Measurements from ENCODE around the gene LUZP1. TPM values are rescaled to one million over a fixed set of nuclear protein-coding genes. Genes with fewer than 3 reads are reported as not detected.

The LUZP1 gene
- total RNA-seq, 1 donor from 2014 or later = 9.9 TPM

DNA sequence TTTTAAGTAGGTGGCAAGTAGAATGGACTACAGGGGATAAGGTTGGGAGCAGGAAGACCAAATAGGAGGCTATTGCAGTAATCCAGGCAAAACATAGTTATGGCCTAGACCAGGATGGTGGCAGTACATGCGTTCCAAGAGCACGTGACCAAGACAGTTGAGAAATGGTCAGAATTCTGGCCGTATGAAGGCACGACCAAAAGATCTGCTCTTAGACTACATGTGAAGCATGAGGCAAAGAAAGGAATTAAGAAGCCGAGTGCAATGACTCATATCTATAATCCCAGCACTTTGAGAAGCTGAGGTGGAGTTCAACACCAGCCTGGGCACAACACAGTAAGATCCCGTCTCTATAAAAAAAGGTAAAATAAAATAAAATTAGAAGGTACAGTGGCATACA, 71.3 kb downstream of the LUZP1 start:
- H3K9ac ChIP-seq (ENCODE audit: low read depth in 1 of 3, low read length in 3 of 3) = no peak overlapping the region
- peaks cover 15 to 27% (median 15%) of the 10 kb centered on the region in 3 donors for H3K4me1 ChIP-seq (ENCODE audit: control insufficient read depth in 3 of 3, insufficient read depth in 3 of 3, low read length in 3 of 3)
- H3K4me3 ChIP-seq (ENCODE audit: low read length in 3 of 3) = no peak overlapping the region
- peaks cover 0 to 15% (median 3%) of the 10 kb centered on the region in 3 donors for H3K36me3 ChIP-seq (ENCODE audit: control insufficient read depth in 3 of 3, insufficient read depth in 3 of 3, low read length in 3 of 3)
- no peaks in the 10 kb centered on the region for H3K27me3 ChIP-seq (ENCODE audit: control insufficient read depth in 3 of 3, insufficient read depth in 3 of 3, low read length in 3 of 3)
- H3K27ac ChIP-seq (ENCODE audit: low read depth, low read length) = no peak overlapping the region
- H3K9me3 ChIP-seq (ENCODE audit: control insufficient read depth in 3 of 3, low read length in 3 of 3) = no peaks in the 10 kb centered on the region

DNA sequence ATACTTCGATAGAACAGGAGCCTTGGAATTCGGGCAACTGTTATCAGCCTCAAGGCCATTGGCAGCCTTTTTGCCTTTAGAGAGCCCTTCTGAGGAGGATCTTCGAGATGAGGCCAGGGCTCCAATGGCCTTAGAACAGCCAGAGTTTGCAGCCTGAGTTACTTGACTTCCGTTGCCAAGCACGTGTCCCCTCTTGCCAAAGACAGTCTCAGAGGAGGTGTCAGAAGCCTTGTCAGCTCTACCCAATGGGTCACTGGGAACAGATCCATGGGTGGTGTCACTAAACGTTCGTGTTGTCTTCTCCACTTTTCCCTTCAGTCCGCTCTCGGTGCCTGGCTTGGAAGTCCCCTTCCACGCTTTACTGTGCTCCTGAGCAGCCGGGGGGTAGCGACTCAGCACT, 76.2 kb downstream of the LUZP1 start:
- Histone ChIP-seq H3K9me3 (ENCODE audit: control insufficient read depth in 3 of 3, low read length in 3 of 3) (no peaks in the 10 kb centered on the region), H3K27ac (ENCODE audit: low read depth, low read length) (no peak overlapping the region), H3K4me1 (ENCODE audit: control insufficient read depth in 3 of 3, insufficient read depth in 3 of 3, low read length in 3 of 3) (no peaks in the 10 kb centered on the region), H3K36me3 (ENCODE audit: control insufficient read depth in 3 of 3, insufficient read depth in 3 of 3, low read length in 3 of 3) (peaks cover 9 to 36% (median 19%) of the 10 kb centered on the region in 3 donors), H3K4me3 (ENCODE audit: low read length in 3 of 3) (no peak overlapping the region), H3K9ac (ENCODE audit: low read depth in 1 of 3, low read length in 3 of 3) (no peak overlapping the region), H3K27me3 (ENCODE audit: control insufficient read depth in 3 of 3, insufficient read depth in 3 of 3, low read length in 3 of 3) (no peaks in the 10 kb centered on the region)

DNA sequence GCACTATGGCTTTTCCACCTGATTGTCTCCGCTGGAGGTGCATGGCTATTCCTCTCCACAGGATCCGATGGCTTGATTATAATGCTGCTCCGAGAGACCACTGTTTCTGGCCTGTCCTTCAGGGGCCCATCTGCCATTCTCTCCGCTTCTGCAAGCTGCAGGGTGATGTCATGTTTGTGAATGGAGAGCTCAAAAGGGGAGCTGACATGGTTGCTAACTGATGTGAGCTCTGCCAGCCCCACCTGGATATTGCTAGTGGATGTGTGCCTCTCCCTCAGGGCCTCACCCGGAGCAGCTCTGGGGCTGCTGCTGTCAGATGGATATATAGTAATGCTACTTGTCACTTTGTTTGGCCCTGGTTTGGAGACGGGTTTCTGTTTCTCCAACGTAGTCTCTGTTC, 77.1 kb downstream of the LUZP1 start:
- peaks cover 11 to 39% (median 19%) of the 10 kb centered on the region in 3 donors for H3K36me3 ChIP-seq (ENCODE audit: control insufficient read depth in 3 of 3, insufficient read depth in 3 of 3, low read length in 3 of 3)
- no peaks in the 10 kb centered on the region for H3K4me1 ChIP-seq (ENCODE audit: control insufficient read depth in 3 of 3, insufficient read depth in 3 of 3, low read length in 3 of 3)
- no peak overlapping the region for H3K27ac ChIP-seq (ENCODE audit: low read depth, low read length)
- H3K9me3 ChIP-seq (ENCODE audit: control insufficient read depth in 3 of 3, low read length in 3 of 3) = no peaks in the 10 kb centered on the region
- H3K4me3 ChIP-seq (ENCODE audit: low read length in 3 of 3) = no peak overlapping the region
- no peak overlapping the region for H3K9ac ChIP-seq (ENCODE audit: low read depth in 1 of 3, low read length in 3 of 3)
- no peaks in the 10 kb centered on the region for H3K27me3 ChIP-seq (ENCODE audit: control insufficient read depth in 3 of 3, insufficient read depth in 3 of 3, low read length in 3 of 3)

DNA sequence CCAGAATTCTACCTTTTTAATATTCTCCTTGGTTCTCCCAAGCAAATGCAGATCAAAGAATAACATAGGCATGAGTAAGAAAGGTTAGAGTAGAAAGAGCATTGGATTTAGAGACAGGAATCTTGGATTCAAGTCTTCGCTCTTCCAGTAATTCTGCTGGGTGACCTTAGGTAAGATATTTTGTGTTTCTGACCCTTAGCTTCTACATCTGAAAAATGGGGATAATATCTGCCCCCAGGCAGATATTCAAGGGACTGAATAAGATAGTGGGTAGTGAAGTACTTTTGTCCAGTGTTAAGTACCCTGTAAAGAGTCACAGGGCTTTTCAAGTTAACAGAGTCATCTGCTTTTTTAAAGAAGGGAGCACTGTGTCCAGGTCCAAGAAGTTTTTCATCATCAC, 78.6 kb downstream of the LUZP1 start:
- Histone ChIP-seq H3K36me3 (ENCODE audit: control insufficient read depth in 3 of 3, insufficient read depth in 3 of 3, low read length in 3 of 3) (peaks cover 18 to 53% (median 21%) of the 10 kb centered on the region in 3 donors), H3K27me3 (ENCODE audit: control insufficient read depth in 3 of 3, insufficient read depth in 3 of 3, low read length in 3 of 3) (no peaks in the 10 kb centered on the region), H3K4me3 (ENCODE audit: low read length in 3 of 3) (no peak overlapping the region)

DNA sequence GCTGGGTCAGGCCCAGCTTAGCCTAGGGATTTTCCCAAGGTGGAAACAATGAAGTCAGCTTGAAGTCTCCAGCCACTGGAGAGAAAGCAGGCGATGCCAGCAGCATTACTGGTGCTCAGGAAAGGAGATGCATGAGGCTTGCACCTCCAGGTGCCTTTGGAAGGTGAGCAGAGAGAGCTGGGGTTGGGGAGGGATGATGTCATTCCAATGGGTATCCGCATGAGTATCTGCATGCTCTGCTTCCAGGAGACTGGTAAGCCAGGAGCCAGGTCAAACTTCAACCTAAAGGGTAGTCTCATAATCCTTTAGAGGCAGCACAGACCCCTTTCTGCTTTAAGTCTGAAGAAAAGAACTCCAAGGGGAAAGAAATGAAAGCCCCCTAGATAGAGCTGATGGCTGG, 80.6 kb downstream of the LUZP1 start:
- Histone ChIP-seq H3K4me3 (ENCODE audit: low read length in 3 of 3) (no peak overlapping the region), H3K4me1 (ENCODE audit: control insufficient read depth in 3 of 3, insufficient read depth in 3 of 3, low read length in 3 of 3) (no peaks in the 10 kb centered on the region), H3K9ac (ENCODE audit: low read depth in 1 of 3, low read length in 3 of 3) (no peak overlapping the region), H3K36me3 (ENCODE audit: control insufficient read depth in 3 of 3, insufficient read depth in 3 of 3, low read length in 3 of 3) (peaks cover 29 to 61% (median 37%) of the 10 kb centered on the region in 3 donors), H3K27me3 (ENCODE audit: control insufficient read depth in 3 of 3, insufficient read depth in 3 of 3, low read length in 3 of 3) (no peaks in the 10 kb centered on the region), H3K27ac (ENCODE audit: low read depth, low read length) (no peak overlapping the region), H3K9me3 (ENCODE audit: control insufficient read depth in 3 of 3, low read length in 3 of 3) (no peaks in the 10 kb centered on the region)

More for the DNA sequence above, 78.6 kb downstream of the LUZP1 start:
- H3K4me1 ChIP-seq (ENCODE audit: control insufficient read depth in 3 of 3, insufficient read depth in 3 of 3, low read length in 3 of 3) = no peaks in the 10 kb centered on the region
- no peak overlapping the region for H3K9ac ChIP-seq (ENCODE audit: low read depth in 1 of 3, low read length in 3 of 3)
- H3K9me3 ChIP-seq (ENCODE audit: control insufficient read depth in 3 of 3, low read length in 3 of 3) = no peaks in the 10 kb centered on the region
- no peak overlapping the region for H3K27ac ChIP-seq (ENCODE audit: low read depth, low read length)

DNA sequence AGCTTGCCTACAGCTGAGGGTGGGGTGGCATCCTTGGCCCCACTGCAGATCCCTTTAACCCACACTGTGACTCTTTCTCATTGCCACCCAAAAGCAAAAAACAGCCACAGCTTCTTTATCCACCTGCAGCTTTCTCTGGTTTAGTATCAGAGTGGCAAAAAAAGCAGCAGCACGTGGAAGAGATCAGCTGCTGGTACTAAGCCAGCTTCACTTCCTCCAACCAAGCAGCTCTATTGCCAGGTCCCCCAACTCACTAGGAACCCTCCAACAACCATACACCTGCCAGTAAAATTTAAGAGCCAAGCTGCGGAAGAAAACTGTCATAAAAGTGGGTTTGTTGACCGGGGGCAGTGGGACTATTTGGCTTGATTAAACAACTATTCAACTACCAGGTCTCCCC, 83.0 kb downstream of the LUZP1 start:
- Histone ChIP-seq H3K9ac (ENCODE audit: low read depth in 1 of 3, low read length in 3 of 3) (no peak overlapping the region), H3K27me3 (ENCODE audit: control insufficient read depth in 3 of 3, insufficient read depth in 3 of 3, low read length in 3 of 3) (no peaks in the 10 kb centered on the region), H3K9me3 (ENCODE audit: control insufficient read depth in 3 of 3, low read length in 3 of 3) (no peaks in the 10 kb centered on the region), H3K27ac (ENCODE audit: low read depth, low read length) (no peak overlapping the region), H3K36me3 (ENCODE audit: control insufficient read depth in 3 of 3, insufficient read depth in 3 of 3, low read length in 3 of 3) (peaks cover 42 to 62% (median 55%) of the 10 kb centered on the region in 3 donors), H3K4me1 (ENCODE audit: control insufficient read depth in 3 of 3, insufficient read depth in 3 of 3, low read length in 3 of 3) (no peaks in the 10 kb centered on the region), H3K4me3 (ENCODE audit: low read length in 3 of 3) (no peak overlapping the region)

DNA sequence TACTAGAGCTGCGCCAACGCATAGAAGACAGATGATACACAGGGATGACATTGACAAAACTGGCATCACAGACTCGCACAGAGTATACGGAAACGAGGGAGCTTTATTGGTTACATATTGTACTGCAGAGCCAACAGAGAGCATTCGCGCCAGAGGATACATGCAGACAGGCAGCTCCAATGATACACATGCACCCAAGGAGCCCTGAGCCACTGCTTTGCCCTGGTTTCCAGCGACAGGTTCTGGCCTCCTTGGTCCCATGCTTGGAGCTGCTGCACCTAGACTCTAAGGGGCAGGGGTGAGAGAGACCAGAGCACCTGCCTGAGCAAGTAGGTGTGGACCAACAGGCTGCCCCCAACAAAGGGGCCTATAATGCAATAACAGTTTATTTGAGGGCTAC, 83.8 kb downstream of the LUZP1 start:
- Histone ChIP-seq H3K9ac (ENCODE audit: low read depth in 1 of 3, low read length in 3 of 3) (no peak overlapping the region), H3K27ac (ENCODE audit: low read depth, low read length) (no peak overlapping the region), H3K36me3 (ENCODE audit: control insufficient read depth in 3 of 3, insufficient read depth in 3 of 3, low read length in 3 of 3) (peaks cover 49 to 70% (median 63%) of the 10 kb centered on the region in 3 donors), H3K4me3 (ENCODE audit: low read length in 3 of 3) (no peak overlapping the region), H3K27me3 (ENCODE audit: control insufficient read depth in 3 of 3, insufficient read depth in 3 of 3, low read length in 3 of 3) (no peaks in the 10 kb centered on the region), H3K9me3 (ENCODE audit: control insufficient read depth in 3 of 3, low read length in 3 of 3) (no peaks in the 10 kb centered on the region), H3K4me1 (ENCODE audit: control insufficient read depth in 3 of 3, insufficient read depth in 3 of 3, low read length in 3 of 3) (no peaks in the 10 kb centered on the region)

DNA sequence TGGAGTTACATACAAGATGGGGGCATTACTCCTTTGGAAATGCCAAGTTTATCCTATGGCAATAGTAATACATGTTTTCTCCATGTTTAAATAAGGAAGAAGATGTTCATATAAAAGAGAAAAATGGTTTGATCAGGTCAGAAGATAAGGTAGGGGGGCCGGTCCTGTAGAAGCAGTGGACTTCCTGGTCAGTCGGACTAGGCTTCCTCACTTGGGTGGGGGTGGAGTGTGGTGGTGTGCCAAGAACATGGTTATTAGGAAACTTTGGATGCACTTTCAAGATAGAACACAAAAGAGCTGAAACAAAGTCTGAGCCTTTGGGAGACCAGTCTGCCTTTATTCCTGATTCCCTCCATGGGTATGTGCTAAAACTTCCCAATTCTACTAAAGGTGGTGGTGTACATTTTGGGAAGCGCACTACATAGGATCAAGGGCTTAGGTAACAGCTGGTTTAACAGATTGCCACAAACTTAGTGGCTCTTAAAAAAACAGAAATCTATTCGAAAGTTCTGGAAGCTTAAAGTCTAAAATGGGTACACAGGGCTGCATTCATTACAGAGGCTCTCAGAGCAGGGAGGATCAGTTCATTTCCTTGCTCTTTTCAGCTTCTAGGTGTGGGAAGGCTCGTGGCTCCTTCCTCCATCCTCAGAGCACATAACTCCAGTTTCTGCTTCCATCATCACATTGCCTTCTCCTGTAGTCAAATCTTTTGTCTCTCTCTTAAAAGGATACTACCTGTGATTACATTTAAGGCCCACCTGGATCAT, 84.8 kb downstream of the LUZP1 start:
- Histone ChIP-seq H3K36me3 (ENCODE audit: control insufficient read depth in 3 of 3, insufficient read depth in 3 of 3, low read length in 3 of 3) (peaks cover 53 to 80% (median 68%) of the 10 kb centered on the region in 3 donors), H3K27me3 (ENCODE audit: control insufficient read depth in 3 of 3, insufficient read depth in 3 of 3, low read length in 3 of 3) (no peaks in the 10 kb centered on the region), H3K27ac (ENCODE audit: low read depth, low read length) (no peak overlapping the region)

DNA sequence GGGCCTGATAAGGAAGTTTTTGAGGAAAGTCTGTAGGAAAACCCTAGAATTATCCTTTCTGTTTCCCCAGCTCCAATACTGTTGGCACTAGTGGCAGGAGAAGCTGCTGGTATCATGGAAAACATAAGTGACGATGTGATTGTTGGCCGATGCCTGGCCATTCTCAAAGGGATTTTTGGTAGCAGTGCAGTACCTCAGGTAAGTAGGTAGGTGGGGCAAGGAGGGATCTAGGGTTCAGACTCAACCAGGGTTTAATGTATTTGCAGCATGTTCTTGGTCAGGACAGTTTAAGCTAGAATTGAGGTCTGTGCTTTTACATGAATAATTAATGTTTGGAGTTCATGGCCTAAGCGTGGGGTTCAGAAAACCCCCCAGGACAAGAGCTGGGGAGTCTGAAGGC, 87.3 kb downstream of the LUZP1 start:
- Histone ChIP-seq H3K9ac (ENCODE audit: low read depth in 1 of 3, low read length in 3 of 3) (no peak overlapping the region), H3K4me1 (ENCODE audit: control insufficient read depth in 3 of 3, insufficient read depth in 3 of 3, low read length in 3 of 3) (no peaks in the 10 kb centered on the region), H3K36me3 (ENCODE audit: control insufficient read depth in 3 of 3, insufficient read depth in 3 of 3, low read length in 3 of 3) (peaks cover 54 to 83% (median 75%) of the 10 kb centered on the region in 3 donors), H3K27me3 (ENCODE audit: control insufficient read depth in 3 of 3, insufficient read depth in 3 of 3, low read length in 3 of 3) (no peaks in the 10 kb centered on the region), H3K4me3 (ENCODE audit: low read length in 3 of 3) (no peak overlapping the region), H3K9me3 (ENCODE audit: control insufficient read depth in 3 of 3, low read length in 3 of 3) (no peaks in the 10 kb centered on the region), H3K27ac (ENCODE audit: low read depth, low read length) (no peak overlapping the region)

More for the DNA sequence above, 84.8 kb downstream of the LUZP1 start:
- H3K9me3 ChIP-seq (ENCODE audit: control insufficient read depth in 3 of 3, low read length in 3 of 3) = no peaks in the 10 kb centered on the region
- no peaks in the 10 kb centered on the region for H3K4me1 ChIP-seq (ENCODE audit: control insufficient read depth in 3 of 3, insufficient read depth in 3 of 3, low read length in 3 of 3)
- no peak overlapping the region for H3K9ac ChIP-seq (ENCODE audit: low read depth in 1 of 3, low read length in 3 of 3)
- no peak overlapping the region for H3K4me3 ChIP-seq (ENCODE audit: low read length in 3 of 3)

DNA sequence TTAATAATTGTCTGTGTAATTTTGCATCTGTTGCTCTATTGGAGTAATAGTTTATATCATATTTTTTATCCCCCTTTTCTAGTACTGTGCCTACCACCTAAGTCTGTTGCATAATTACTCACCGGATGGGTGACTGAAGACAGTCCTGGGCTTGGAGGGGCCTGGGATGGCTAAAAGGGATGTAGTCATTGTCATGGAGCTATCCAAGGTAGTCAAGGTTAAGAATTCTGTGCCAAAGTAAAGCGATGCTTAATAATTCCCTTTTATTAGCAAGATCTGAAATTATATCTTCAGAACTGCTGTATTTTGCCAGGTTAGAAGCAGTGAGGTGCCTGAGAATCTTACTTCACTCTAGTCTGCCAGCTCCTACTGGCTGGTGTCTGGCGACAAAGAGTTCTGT, 87.8 kb downstream of the LUZP1 start:
- Histone ChIP-seq H3K27ac (ENCODE audit: low read depth, low read length) (no peak overlapping the region), H3K36me3 (ENCODE audit: control insufficient read depth in 3 of 3, insufficient read depth in 3 of 3, low read length in 3 of 3) (peaks cover 54 to 78% (median 70%) of the 10 kb centered on the region in 3 donors), H3K4me3 (ENCODE audit: low read length in 3 of 3) (no peak overlapping the region), H3K9ac (ENCODE audit: low read depth in 1 of 3, low read length in 3 of 3) (no peak overlapping the region), H3K4me1 (ENCODE audit: control insufficient read depth in 3 of 3, insufficient read depth in 3 of 3, low read length in 3 of 3) (no peaks in the 10 kb centered on the region), H3K9me3 (ENCODE audit: control insufficient read depth in 3 of 3, low read length in 3 of 3) (no peaks in the 10 kb centered on the region), H3K27me3 (ENCODE audit: control insufficient read depth in 3 of 3, insufficient read depth in 3 of 3, low read length in 3 of 3) (no peaks in the 10 kb centered on the region)
